Eye (tissue), 1 donor: Measurements from ENCODE around the gene HNRNPD.
A peak's percentile ranks its signal among the peaks of the same experiment; 100 is the strongest.
"Not testable (repeated sequence)": the region's sequence is repeated elsewhere in the genome, so short reads cannot be mapped to it uniquely, and the experiment has no call there.

Source experiments
- DNase-seq: peaks from one replicate; pipeline ENCODE4 v3.0.0-alpha.2; 2015

Gene HNRNPD

GRCh38 chr4:82373816-82374625 is at the start of gene HNRNPD:
Gene HNRNPD (minus strand): TSS chr4:82373991. CDS start chr4:82373678, 313 bp downstream.
- DNase-seq: peak; percentile 99

- DNase-seq: no peak
Observed at GRCh38 chr4:82422616-82423015, 48.8 kb upstream of the HNRNPD start.

GRCh38 chr4:82421796-82422560 is 48.2 kb upstream of the HNRNPD start:
- DNase-seq: peak; percentile 33

- peak; percentile 9 for DNase-seq
Observed at GRCh38 chr4:82419451-82419850, 45.7 kb upstream of the HNRNPD start.

- DNase-seq: peak; percentile 24
Observed at GRCh38 chr4:82415922-82416365, 42.2 kb upstream of the HNRNPD start.

GRCh38 chr4:82415061-82415460 is 41.3 kb upstream of the HNRNPD start:
- DNase-seq: not testable (repeated sequence)

GRCh38 chr4:82403725-82404124 is 29.9 kb upstream of the HNRNPD start:
- no peak for DNase-seq

- DNase-seq: no peak
Observed at GRCh38 chr4:82402196-82402775, 28.5 kb upstream of the HNRNPD start.

GRCh38 chr4:82401600-82401999 is 27.8 kb upstream of the HNRNPD start:
- DNase-seq: no peak

GRCh38 chr4:82398263-82398662 is 24.5 kb upstream of the HNRNPD start:
- no peak for DNase-seq

GRCh38 chr4:82397527-82397926 is 23.7 kb upstream of the HNRNPD start:
- no peak for DNase-seq

- DNase-seq: no peak
Observed at GRCh38 chr4:82394896-82395295, 21.1 kb upstream of the HNRNPD start.

GRCh38 chr4:82390061-82390460 is 16.3 kb upstream of the HNRNPD start:
- DNase-seq: not testable (repeated sequence)

- DNase-seq: no peak
Observed at GRCh38 chr4:82388405-82388804, 14.6 kb upstream of the HNRNPD start.

- not testable (repeated sequence) for DNase-seq
Observed at GRCh38 chr4:82386312-82386711, 12.5 kb upstream of the HNRNPD start.

- no peak for DNase-seq
Observed at GRCh38 chr4:82382751-82383150, 9.0 kb upstream of the HNRNPD start.

GRCh38 chr4:82381661-82382296 is 8.0 kb upstream of the HNRNPD start:
- no peak for DNase-seq

GRCh38 chr4:82381235-82381634 is 7.4 kb upstream of the HNRNPD start:
- DNase-seq: no peak

GRCh38 chr4:82380831-82381230 is 7.0 kb upstream of the HNRNPD start:
- DNase-seq: no peak

- no peak for DNase-seq
Observed at GRCh38 chr4:82380344-82380743, 6.6 kb upstream of the HNRNPD start.

GRCh38 chr4:82376109-82376508 is 2.3 kb upstream of the HNRNPD start:
- DNase-seq: no peak

GRCh38 chr4:82373486-82373815 is 340 bp downstream of the HNRNPD start:
- DNase-seq: no peak
